ENCODE data around the gene MBD1. TPM values are rescaled to one million over a fixed set of nuclear protein-coding genes. Genes with fewer than 3 reads are reported as not detected.
"Not testable (repeated sequence)": the region's sequence is repeated elsewhere in the genome, so short reads cannot be mapped to it uniquely, and the experiment has no call there.

MBD1 gene
- total RNA-seq, 1 experiment from 2014 or later: 44.3 TPM

GRCh38 chr18:50297621-50298442, 16.5 kb upstream of the MBD1 start:
- DNase-seq (ENCODE audit: low read depth): peak; percentile 69

- DNase-seq (ENCODE audit: low read depth): no peak
Observed at GRCh38 chr18:50293039-50293438, 11.7 kb upstream of the MBD1 start.

- DNase-seq (ENCODE audit: low read depth): no peak
Observed at GRCh38 chr18:50289108-50289443, 7.8 kb upstream of the MBD1 start.

- DNase-seq (ENCODE audit: low read depth): not testable (repeated sequence)
Observed at GRCh38 chr18:50288348-50289107, 7.2 kb upstream of the MBD1 start.

GRCh38 chr18:50287441-50288347, 6.4 kb upstream of the MBD1 start, which contains the start of gene CXXC1:
CXXC1 (minus strand) TSS chr18:50287692; CDS start chr18:50287589, 103 bp downstream.
- DNase-seq (ENCODE audit: low read depth): peak; percentile 96

- peak; percentile 9 for DNase-seq (ENCODE audit: low read depth)
Observed at GRCh38 chr18:50287028-50287440, 5.7 kb upstream of the MBD1 start.

- DNase-seq (ENCODE audit: low read depth): peak; percentile 63
Observed at GRCh38 chr18:50286391-50287027, 5.2 kb upstream of the MBD1 start.

GRCh38 chr18:50285631-50286321, 4.5 kb upstream of the MBD1 start:
- no peak for DNase-seq (ENCODE audit: low read depth)

- DNase-seq (ENCODE audit: low read depth): no peak
Observed at GRCh38 chr18:50285071-50285470, 3.7 kb upstream of the MBD1 start.

- DNase-seq (ENCODE audit: low read depth): peak; percentile 79
Observed at GRCh38 chr18:50284255-50284885, 3.0 kb upstream of the MBD1 start.

- DNase-seq (ENCODE audit: low read depth): no peak
Observed at GRCh38 chr18:50283469-50284209, 2.3 kb upstream of the MBD1 start.

GRCh38 chr18:50282521-50283335, 1.4 kb upstream of the MBD1 start:
- DNase-seq (ENCODE audit: low read depth): no peak

GRCh38 chr18:50281972-50282520, 723 bp upstream of the MBD1 start:
- DNase-seq (ENCODE audit: low read depth): no peak

- DNase-seq (ENCODE audit: low read depth): no peak
Observed at GRCh38 chr18:50280707-50281294, 522 bp downstream of the MBD1 start.

- DNase-seq (ENCODE audit: low read depth): no peak
Observed at GRCh38 chr18:50279752-50280151, 1.6 kb downstream of the MBD1 start.

GRCh38 chr18:50277942-50278341, 3.4 kb downstream of the MBD1 start:
- DNase-seq (ENCODE audit: low read depth): no peak

GRCh38 chr18:50276452-50276851, 4.9 kb downstream of the MBD1 start:
- DNase-seq (ENCODE audit: low read depth): no peak

GRCh38 chr18:50275503-50276036, 5.8 kb downstream of the MBD1 start:
- no peak for DNase-seq (ENCODE audit: low read depth)

Measured in RPMI7951 (cell line).